H1 (cell line): Measurements from ENCODE around the gene MAN1C1. TPM values are rescaled to one million over a fixed set of nuclear protein-coding genes. Genes with fewer than 3 reads are reported as not detected.
A peak's percentile ranks its signal among the peaks of the same experiment; 100 is the strongest.

Experiments used
- CTCF ChIA-PET: fragments of 300-600 bp; sonication (Branson Sonifier 250); formaldehyde crosslinking; loops from one replicate; lab custom pipeline; 2021; ENCODE audit not compliant: partially characterized antibody; lab: Charles Lee
- POLR2A ChIA-PET: fragments of 300-600 bp; sonication (Branson Sonifier 250); formaldehyde crosslinking; loops from one replicate; lab custom pipeline; 2021; ENCODE audit warnings: inconsistent platforms; ENCODE audit not compliant: partially characterized antibody; lab: Charles Lee
- DNase-seq, 2 experiments: peaks; one replicate each; pipeline versions ENCODE4 v3.0.0 to v3.0.0-alpha.2; 2010 to 2022; ENCODE audit warnings: low spot score in 2 of 2, low read depth in 1 of 2, mixed read lengths in 1 of 2
- FAIRE-seq: peaks from 2 replicates; lab custom pipeline; 2011; peaks lifted over from hg19 to GRCh38; lab: Jason Lieb, UNC
- H2AFZ ChIP-seq: 2 replicates; pipeline ENCODE4 v1.8.1; 2012; ENCODE audit warnings: low read length, inconsistent platforms
- H2AK5ac ChIP-seq: 2 replicates; pipeline ENCODE4 v1.6.1; 2013; ENCODE audit warnings: low read depth, low read length
- H2BK120ac ChIP-seq: replicated peaks from 2 replicates; pipeline ENCODE3; 2013; ENCODE audit warnings: low read depth, low read length, inconsistent platforms
- H2BK12ac ChIP-seq: 2 replicates; pipeline ENCODE4 v1.6.1; 2013; ENCODE audit warnings: low read depth, low read length
- H2BK15ac ChIP-seq: 2 replicates; pipeline ENCODE4 v1.6.1; 2013; ENCODE audit warnings: low read length
- H2BK20ac ChIP-seq: 2 replicates; pipeline ENCODE4 v1.6.1; 2013; ENCODE audit warnings: low read length
- H2BK5ac ChIP-seq: 2 replicates; pipeline ENCODE4 v1.6.1; 2013; ENCODE audit warnings: low read depth, low read length
- H3K14ac ChIP-seq: 2 replicates; pipeline ENCODE4 v1.6.1; 2013; ENCODE audit warnings: inconsistent platforms; ENCODE audit not compliant: insufficient read length
- H3K18ac ChIP-seq: 2 replicates; pipeline ENCODE4 v1.6.1; 2013; ENCODE audit warnings: low read length; ENCODE audit errors: extremely low read depth
- H3K23ac ChIP-seq: 2 replicates; pipeline ENCODE4 v1.6.1; 2013; ENCODE audit warnings: inconsistent platforms; ENCODE audit not compliant: insufficient read length
- H3K23me2 ChIP-seq: 2 replicates; pipeline ENCODE4 v1.6.1; 2013; ENCODE audit warnings: low read depth, low read length
- H3K27ac ChIP-seq: 2 replicates; pipeline ENCODE4 v1.6.1; 2011; ENCODE audit warnings: low read depth, low read length, inconsistent platforms
- H3K27me3 ChIP-seq, 4 experiments: replicated peaks in 1 of 4; 1 replicate in 1 of 4; 2 replicates in 3 of 4; pipeline versions ENCODE4 v1.6.1 to v1.8.1; 2011 to 2013; ENCODE audit warnings: low read length in 3 of 4, mild to moderate bottlenecking in 3 of 4, inconsistent platforms in 2 of 4, mixed read lengths in 2 of 4, moderate library complexity in 1 of 4; ENCODE audit not compliant: control insufficient read depth in 3 of 4, insufficient read depth in 3 of 4; ENCODE audit errors: extremely low read depth in 1 of 4
- H3K36me3 ChIP-seq, 4 experiments: 2 replicates each; pipeline versions ENCODE4 v1.6.1 to v1.8.1; 2011 to 2013; ENCODE audit warnings: mild to moderate bottlenecking in 4 of 4, low read length in 3 of 4, moderate library complexity in 2 of 4, control low read depth in 1 of 4, inconsistent platforms in 1 of 4; ENCODE audit not compliant: insufficient read depth in 4 of 4, control insufficient read depth in 2 of 4
- H3K4ac ChIP-seq: replicated peaks from 2 replicates; pipeline ENCODE3; 2013; ENCODE audit warnings: low read length, low read depth, mixed read lengths, inconsistent platforms; ENCODE audit not compliant: insufficient read length
- H3K4me1 ChIP-seq, 4 experiments: replicated peaks in 1 of 4; 1 replicate in 1 of 4; 2 replicates in 3 of 4; pipeline versions ENCODE4 v1.6.1 to v1.8.1; 2011 to 2013; ENCODE audit warnings: low read length in 3 of 4, inconsistent platforms in 2 of 4, mixed read lengths in 1 of 4; ENCODE audit not compliant: insufficient read depth in 4 of 4, control insufficient read depth in 3 of 4
- H3K4me2 ChIP-seq, 2 experiments: 2 replicates each; pipeline versions ENCODE4 v1.6.1 to v1.8.1; 2011 to 2013; ENCODE audit warnings: low read depth in 2 of 2, low read length in 2 of 2, control low read depth in 1 of 2, inconsistent platforms in 1 of 2, mild to moderate bottlenecking in 1 of 2; ENCODE audit not compliant: insufficient read depth in 1 of 2
- H3K4me3 ChIP-seq, 4 experiments: fragments of 200-600, 300-600 bp in 1 of 4; sonication (generic), shearing (Covaris generic), sonication (Bioruptor Twin) in 1 of 4; 2 replicates each; pipeline versions ENCODE4 v1.5.1 to v1.8.1; 2011 to 2016; ENCODE audit warnings: low read length in 4 of 4, low read depth in 3 of 4, control low read depth in 2 of 4, inconsistent platforms in 2 of 4, mild to moderate bottlenecking in 2 of 4, mixed read lengths in 1 of 4, moderate library complexity in 1 of 4; ENCODE audit not compliant: insufficient read depth in 2 of 4; ENCODE audit errors: extremely low read depth in 1 of 4
- H3K56ac ChIP-seq: replicated peaks from 2 replicates; pipeline ENCODE3; 2013; ENCODE audit warnings: low read depth, mild to moderate bottlenecking, mixed read lengths, low read length, inconsistent platforms; ENCODE audit not compliant: insufficient read length
- H3K79me1 ChIP-seq: 2 replicates; pipeline ENCODE4 v1.6.1; 2013; ENCODE audit warnings: low read depth, low read length, control low read depth
- H3K79me2 ChIP-seq, 2 experiments: 2 replicates each; pipeline versions ENCODE4 v1.6.1 to v1.8.1; 2012 to 2013; ENCODE audit warnings: low read length in 2 of 2, mild to moderate bottlenecking in 2 of 2, inconsistent platforms in 1 of 2; ENCODE audit not compliant: insufficient read depth in 2 of 2, control insufficient read depth in 1 of 2
- H3K9ac ChIP-seq, 4 experiments: replicated peaks in 1 of 4; 1 replicate in 1 of 4; 2 replicates in 3 of 4; pipeline versions ENCODE4 v1.6.1 to v1.8.1; 2011 to 2013; ENCODE audit warnings: low read depth in 3 of 4, low read length in 3 of 4, control low read depth in 2 of 4, mild to moderate bottlenecking in 2 of 4, moderate library complexity in 2 of 4, inconsistent platforms in 1 of 4; ENCODE audit errors: extremely low read depth in 1 of 4
- H3K9me3 ChIP-seq, 2 experiments: 2 replicates each; pipeline versions ENCODE4 v1.6.1 to v1.8.1; 2012 to 2013; ENCODE audit warnings: mild to moderate bottlenecking in 2 of 2, moderate library complexity in 2 of 2, control low read depth in 1 of 2, inconsistent platforms in 1 of 2, low read depth in 1 of 2, low read length in 1 of 2, mixed read lengths in 1 of 2; ENCODE audit not compliant: insufficient read depth in 2 of 2
- H4K20me1 ChIP-seq, 2 experiments: replicated peaks in 1 of 2; 2 replicates each; pipeline versions ENCODE3 to v1.8.1; 2011 to 2013; ENCODE audit warnings: inconsistent platforms in 2 of 2, low read length in 2 of 2, mild to moderate bottlenecking in 1 of 2; ENCODE audit not compliant: insufficient read depth in 2 of 2, control insufficient read depth in 1 of 2
- H4K5ac ChIP-seq: 2 replicates; pipeline ENCODE4 v1.6.1; 2013; ENCODE audit warnings: low read length, low read depth, mixed read lengths, inconsistent platforms; ENCODE audit not compliant: insufficient read length
- H4K8ac ChIP-seq: 2 replicates; pipeline ENCODE4 v1.8.0; 2013; ENCODE audit warnings: mild to moderate bottlenecking, moderate library complexity, low read length, inconsistent platforms; ENCODE audit not compliant: insufficient read depth; ENCODE audit errors: extremely low read depth
- H4K91ac ChIP-seq: replicated peaks from 2 replicates; pipeline ENCODE3; 2013; ENCODE audit warnings: low read length, mixed read lengths, inconsistent platforms; ENCODE audit not compliant: insufficient read length
- CHD2 ChIP-seq: IDR thresholded peaks from 2 replicates; pipeline ENCODE4 v1.6.1; 2012; ENCODE audit warnings: low read length, improper control_type of control experiment
- CTCF ChIP-seq, 3 experiments: IDR thresholded peaks; 1 replicate in 2 of 3; 2 replicates in 1 of 3; pipeline versions ENCODE4 v1.5.1 to v1.6.1; 2011; ENCODE audit warnings: low read length in 3 of 3, mild to moderate bottlenecking in 3 of 3, inconsistent platforms in 2 of 3, low read depth in 1 of 3, moderate library complexity in 1 of 3; ENCODE audit not compliant: insufficient read depth in 1 of 3; ENCODE audit errors: control extremely low read depth in 1 of 3
- KDM1A ChIP-seq: fragments of 200-600, 300-600 bp; sonication (generic); IDR thresholded peaks from 2 replicates; pipeline ENCODE4 v1.7.1; 2016; ENCODE audit warnings: mild to moderate bottlenecking, low read length, borderline replicate concordance
- KDM4A ChIP-seq: IDR thresholded peaks from one replicate; pipeline ENCODE4 v1.7.1; 2012; ENCODE audit warnings: low read depth, mild to moderate bottlenecking, moderate library complexity, low read length, inconsistent platforms; ENCODE audit not compliant: severe bottlenecking
- KDM5A ChIP-seq: fragments of 200-600 bp; IDR thresholded peaks from 2 replicates; pipeline ENCODE4 v1.7.1; 2012; ENCODE audit warnings: mild to moderate bottlenecking, low read length, inconsistent platforms, mixed read lengths
- WGBS, 2 experiments: shearing (Covaris generic) in 1 of 2; methylation state at CpG; one replicate each; pipeline versions ENCODE4 v1.1.6 to v1.1.7; 2013 to 2015; ENCODE audit warnings: low lambda C conversion rate in 2 of 2, mixed read lengths in 2 of 2, inconsistent platforms in 1 of 2, low coverage in 1 of 2, missing lambda C conversion rate in 1 of 2; ENCODE audit not compliant: insufficient replicate concordance in 2 of 2, insufficient coverage in 1 of 2, insufficient read length in 1 of 2; ENCODE audit errors: extremely low coverage in 1 of 2, missing lambda C conversion rate in 1 of 2; 5-methylcytosine and 5-hydroxymethylcytosine counted together
- polyA plus RNA-seq, 7 experiments: library from polyadenylated mRNA; depleted of rRNA in 3 of 7; stranded (reverse) in 5 of 7; unstranded in 2 of 7; fragments of >200 nt in 5 of 7; fragments of 200-250 nt in 2 of 7; gene quantifications; 1 replicate in 5 of 7; 2 replicates in 1 of 7; 4 replicates in 1 of 7; pipeline versions ENCODE4 v1.2.1 to v1.2.3, GENCODE V29; 2011 to 2013; ENCODE audit warnings: missing spikeins in 2 of 7, mixed read lengths in 2 of 7
- total RNA-seq: library from RNA; stranded (reverse); fragmentation: NEBNext Ultra II Directional; extraction: Animal tissue kit (Norgen Biotek cat#: 25700); gene quantifications from 2 replicates; pipeline ENCODE4 v1.2.1, GENCODE V29; 2021
- TF ChIP-seq, protein P1 (sequence below): IDR thresholded peaks from 2 replicates; pipeline ENCODE4 v1.6.1; 2011; ENCODE audit warnings: low read depth, mild to moderate bottlenecking, low read length; ENCODE audit not compliant: insufficient read depth

MAN1C1 gene
- total and polyA plus RNA-seq, 2 of the 8 experiments (the other 6 are each of a cell fraction or from before 2014, with no cell fraction given) = 7.8 to 15.2 TPM

GRCh38 chr1:25769625-25770383, 153.2 kb downstream of the MAN1C1 start:
- Histone ChIP-seq H2BK20ac (no peak overlapping the region), H2BK120ac (no peak overlapping the region), H3K4me1 (peaks cover 0 to 5% (median 3%) of the 10 kb centered on the region in 4 experiments; a peak in 5 of 7 replicates), H3K56ac (no peak overlapping the region), H3K9me3 (no peaks in the 10 kb centered on the region), H4K8ac (peak overlapping the region; percentile 76; the same call in 1 of the 2 replicates), H3K14ac (no peak overlapping the region), H2AK5ac (no peak overlapping the region), H3K79me2 (no peaks in the 10 kb centered on the region), H4K5ac (no peak overlapping the region), H3K23ac (no peak overlapping the region), H3K4me2 (no peak overlapping the region), H2BK5ac (no peak overlapping the region), H3K23me2 (peaks cover 23% of the 10 kb centered on the region; the same call in 1 of the 2 replicates), H3K27me3 (no peaks in the 10 kb centered on the region), H3K9ac (no peak overlapping the region), H3K4ac (no peak overlapping the region), H3K36me3 (no peaks in the 10 kb centered on the region), H3K4me3 (no peak overlapping the region), H2BK12ac (no peak overlapping the region), H2AFZ (no peak overlapping the region), H4K91ac (no peak overlapping the region), H3K18ac (no peak overlapping the region), H3K27ac (no peak overlapping the region), H3K79me1 (no peaks in the 10 kb centered on the region), H2BK15ac (peak overlapping the region; percentile 88; the same call in 1 of the 2 replicates), H4K20me1 (peaks cover 0 to 9% of the 10 kb centered on the region in 2 experiments)
- whole genome bisulfite sequencing, 2 experiments = 90% methylated on average over 19 of the region's 27 CpGs; no CpG with 5 or more reads in 1 of the 2 experiments
- CTCF ChIA-PET = interaction anchor here (0.7 to 2.4 kb wide), 4 partner anchors 10 to 197 kb away, joined by 3 to 13 read pairs (median 4); no protein-coding TSS in a partner anchor
- POLR2A ChIA-PET = no interaction called here
- FAIRE-seq = no peak
- DNase-seq = no peak
- no peak for TF ChIP-seq CHD2
- no peak for TF ChIP-seq KDM1A
- TF ChIP-seq, protein P1, sequence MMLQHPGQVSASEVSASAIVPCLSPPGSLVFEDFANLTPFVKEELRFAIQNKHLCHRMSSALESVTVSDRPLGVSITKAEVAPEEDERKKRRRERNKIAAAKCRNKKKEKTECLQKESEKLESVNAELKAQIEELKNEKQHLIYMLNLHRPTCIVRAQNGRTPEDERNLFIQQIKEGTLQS = no peak
- TF ChIP-seq KDM5A = no peak
- TF ChIP-seq CTCF (IDR thresholded peaks at IDR 0.05; ENCODE audit: control extremely low read depth in 1 of 3, insufficient read depth in 1 of 3, low read depth in 1 of 3, low read length in 3 of 3) = no peak
- no peak for TF ChIP-seq KDM4A
